NCI-H2081 treated with DMSO at 0.1 percent for 48 hours (cell line): ENCODE results near the gene DOCK6.

ENCODE experiments used
- DNase-seq: peaks from one replicate; lab custom pipeline; 2025; lab: John Stamatoyannopoulos, UW

The DOCK6 gene

DNA sequence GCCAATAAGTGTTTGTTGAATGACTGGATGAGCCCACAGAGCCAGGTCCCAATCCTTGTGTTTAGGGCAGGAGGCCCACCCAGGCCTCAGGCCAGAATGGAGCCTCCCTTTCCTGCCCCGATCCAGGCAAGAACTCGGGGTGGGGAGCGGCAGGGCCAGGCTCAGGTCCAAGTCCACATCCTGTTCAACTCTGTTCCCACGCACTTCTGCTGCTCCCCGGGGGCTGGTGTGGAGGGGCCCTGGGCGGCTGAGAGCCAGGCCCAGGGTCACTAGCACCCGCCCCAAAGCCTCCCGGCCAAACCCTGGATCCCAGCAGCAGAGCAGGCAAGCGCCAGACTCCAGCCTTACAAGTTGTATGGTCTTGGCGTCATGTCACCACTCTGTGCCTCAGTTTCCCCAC is 14.9 kb downstream of the DOCK6 start:
- no peak for DNase-seq

DNA sequence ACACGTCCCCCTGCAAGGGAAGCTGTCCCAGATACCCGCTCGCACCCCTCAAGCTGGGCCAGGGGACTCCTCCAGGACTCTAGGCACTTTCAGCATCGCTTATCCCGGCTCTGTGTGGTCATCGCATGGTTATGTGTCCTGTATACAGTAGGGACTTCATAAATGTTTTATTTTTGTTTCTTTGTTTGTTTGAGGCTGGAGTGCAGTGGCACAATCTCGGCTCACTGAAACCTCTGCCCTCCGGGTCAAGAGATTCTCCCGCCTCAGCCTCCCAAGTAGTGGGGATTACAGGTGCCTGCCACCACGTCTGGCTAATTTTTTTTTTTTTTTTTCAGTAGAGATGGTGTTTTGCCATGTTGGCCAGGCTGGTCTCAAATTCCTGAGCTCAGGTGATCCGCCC is 15.4 kb downstream of the DOCK6 start:
- DNase-seq = no peak

DNA sequence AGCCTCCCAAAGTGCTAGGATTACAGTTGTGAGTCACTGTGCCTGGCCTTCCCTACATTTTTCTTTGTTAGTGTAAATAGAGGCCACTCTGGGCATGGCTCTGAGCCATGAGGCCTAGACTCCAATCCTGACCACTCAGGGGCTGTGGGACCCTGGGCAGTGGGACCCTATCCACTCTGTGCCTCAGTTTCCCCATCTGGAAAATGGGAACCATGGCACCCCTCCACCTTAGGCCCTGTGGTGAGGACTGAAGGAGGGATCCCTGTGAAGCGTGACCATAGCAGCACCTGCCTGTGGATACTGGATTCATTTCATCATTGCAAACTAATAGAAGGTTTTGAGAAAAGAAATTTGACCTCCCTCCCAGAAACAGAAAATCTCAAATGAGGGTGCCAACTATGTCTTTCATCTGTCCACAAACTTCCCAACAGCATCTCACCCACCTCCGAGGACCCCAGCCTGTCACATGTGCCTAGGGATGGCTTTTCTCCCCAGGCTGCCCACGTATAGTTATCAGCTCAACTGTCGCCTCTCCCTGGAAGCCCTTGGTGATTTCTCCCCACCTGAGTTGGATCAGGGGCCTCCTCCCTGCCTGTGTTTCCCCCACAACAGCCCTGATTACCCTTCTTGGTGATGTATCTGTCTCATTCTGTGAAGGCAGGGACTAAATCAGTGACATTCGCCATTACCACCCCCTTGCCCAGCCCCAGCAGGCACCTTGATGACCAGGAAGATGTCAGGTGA is 17.3 kb downstream of the DOCK6 start:
- no peak for DNase-seq

DNA sequence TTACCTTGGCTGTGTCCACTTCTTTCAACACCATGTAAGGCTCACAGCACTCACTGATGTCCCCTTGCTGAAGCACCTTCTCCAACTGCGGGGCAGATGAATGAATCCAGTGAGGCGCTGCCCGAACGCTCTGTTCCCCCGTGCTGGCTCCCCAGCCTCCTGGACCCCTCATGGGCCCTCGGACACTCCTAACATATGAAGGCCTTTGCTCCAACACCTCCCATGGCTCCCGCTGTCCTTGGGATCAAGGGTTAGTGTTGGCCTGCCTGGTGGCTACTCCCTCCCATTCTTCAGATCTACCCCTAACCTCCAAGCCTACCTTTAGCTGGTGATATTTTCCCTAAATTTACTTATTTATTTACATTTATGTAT is 18.5 kb downstream of the DOCK6 start:
- DNase-seq = no peak

DNA sequence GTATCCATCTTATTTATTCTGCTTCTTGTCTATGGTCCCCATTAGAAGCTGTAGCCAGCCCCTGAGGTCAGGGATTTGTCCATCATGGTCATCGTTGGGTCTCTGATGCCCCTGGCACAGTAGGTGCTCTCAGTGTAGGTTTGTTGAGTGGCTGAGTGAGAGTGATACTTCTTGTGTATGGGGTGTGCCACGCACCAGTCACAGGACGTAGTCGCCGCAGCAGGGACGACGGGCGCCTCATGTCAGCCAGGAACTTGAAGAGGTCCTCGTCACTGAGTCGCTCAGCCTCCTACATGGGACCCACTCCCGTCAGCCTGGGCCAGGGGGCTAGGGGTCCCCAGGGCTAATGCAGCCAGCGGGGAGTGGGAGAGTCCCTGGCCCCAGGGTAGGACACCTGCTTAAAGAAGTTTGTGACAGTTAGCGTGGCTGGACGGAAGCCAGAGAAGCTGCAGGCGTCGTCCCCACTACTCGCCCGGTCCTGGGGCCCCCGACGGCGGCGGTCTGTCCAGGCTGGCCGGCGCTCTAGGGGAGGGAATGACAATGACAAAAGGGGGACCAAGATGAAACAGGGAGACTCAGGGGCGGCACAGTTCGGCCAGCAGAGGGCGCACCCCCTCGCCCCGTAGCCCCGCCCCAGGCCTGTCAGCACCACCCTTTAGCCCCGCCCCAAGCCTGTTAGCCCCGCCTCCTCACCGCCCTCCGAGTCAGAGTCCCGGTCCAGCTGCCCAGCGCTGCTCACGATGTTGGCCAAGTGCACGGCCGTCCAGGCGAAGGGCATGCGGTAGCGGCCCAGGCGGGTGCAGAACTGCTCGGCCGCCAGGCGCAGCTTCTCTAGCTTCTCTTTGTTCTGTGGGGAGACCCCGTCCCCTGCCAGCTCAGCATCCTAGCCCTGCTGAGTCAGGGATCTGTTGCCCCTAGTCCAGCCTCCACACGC is 19.2 kb downstream of the DOCK6 start:
- DNase-seq = no peak

DNA sequence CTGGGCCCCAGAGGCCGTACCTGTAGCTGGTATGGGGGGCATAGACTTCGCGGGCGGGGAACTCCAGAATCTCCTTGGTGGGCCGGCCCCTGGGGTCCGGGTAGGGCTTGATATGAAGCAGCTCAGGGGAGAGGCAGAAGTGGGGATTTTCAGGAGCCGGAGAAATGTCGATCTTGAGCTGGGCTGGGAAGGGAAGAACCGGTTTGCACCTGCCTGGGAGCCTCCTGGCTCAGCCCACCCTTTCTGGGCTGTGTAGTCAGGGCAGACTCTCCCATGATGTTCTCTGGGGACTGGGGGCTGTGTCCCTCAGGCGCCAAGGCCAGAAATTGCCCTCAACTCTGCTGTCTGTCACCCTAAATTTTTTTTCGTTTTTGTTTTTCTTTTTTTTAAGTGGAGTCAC is 20.3 kb downstream of the DOCK6 start:
- DNase-seq = no peak

DNA sequence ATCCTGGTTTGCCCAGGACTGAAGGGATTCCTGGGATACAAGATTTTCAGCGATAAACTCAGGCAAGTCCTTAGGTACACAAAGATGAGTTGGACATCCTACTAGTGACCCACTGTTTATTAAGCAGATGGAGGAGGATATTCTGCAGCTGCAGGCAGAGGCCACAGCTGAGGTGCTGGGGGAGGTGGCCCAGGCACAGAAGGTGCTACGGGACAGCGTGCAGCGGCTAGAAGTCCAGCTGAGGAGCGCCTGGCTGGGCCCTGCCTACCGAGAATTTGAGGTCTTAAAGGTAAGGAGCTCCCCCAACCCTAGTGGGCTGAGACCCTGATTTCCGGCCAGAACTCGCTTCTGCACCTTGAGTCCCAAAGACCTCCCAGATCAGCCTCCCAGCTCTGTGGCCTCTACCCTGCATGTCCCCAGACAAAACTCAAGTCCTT is 22.3 kb downstream of the DOCK6 start:
- no peak for DNase-seq

DNA sequence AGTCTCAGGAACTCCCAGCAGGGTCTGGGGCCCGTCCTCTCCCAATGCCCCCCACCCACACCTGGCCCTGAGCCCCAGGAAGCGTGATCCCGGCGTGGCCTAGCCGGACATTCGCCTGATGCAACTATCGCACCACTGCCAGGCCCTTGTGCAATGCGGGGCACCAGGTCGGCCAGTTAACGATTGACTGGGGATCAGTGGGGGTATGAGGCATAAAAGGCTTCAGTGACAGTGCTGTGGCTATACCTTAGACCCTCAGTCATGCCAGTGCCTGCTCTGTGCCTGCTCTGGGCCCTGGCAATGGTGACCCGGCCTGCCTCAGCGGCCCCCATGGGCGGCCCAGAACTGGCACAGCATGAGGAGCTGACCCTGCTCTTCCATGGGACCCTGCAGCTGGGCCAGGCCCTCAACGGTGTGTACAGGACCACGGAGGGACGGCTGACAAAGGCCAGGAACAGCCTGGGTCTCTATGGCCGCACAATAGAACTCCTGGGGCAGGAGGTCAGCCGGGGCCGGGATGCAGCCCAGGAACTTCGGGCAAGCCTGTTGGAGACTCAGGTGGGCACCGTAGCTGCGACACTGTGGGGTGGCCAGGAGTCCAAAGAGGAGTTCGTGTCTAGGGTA is 22.8 kb downstream of the DOCK6 start, which contains the start of gene ANGPTL8:
ANGPTL8 (plus strand) TSS at position 243 of the 624 bp plus-strand sequence; CDS start at position 262, 19 bp downstream.
- DNase-seq = no peak

DNA sequence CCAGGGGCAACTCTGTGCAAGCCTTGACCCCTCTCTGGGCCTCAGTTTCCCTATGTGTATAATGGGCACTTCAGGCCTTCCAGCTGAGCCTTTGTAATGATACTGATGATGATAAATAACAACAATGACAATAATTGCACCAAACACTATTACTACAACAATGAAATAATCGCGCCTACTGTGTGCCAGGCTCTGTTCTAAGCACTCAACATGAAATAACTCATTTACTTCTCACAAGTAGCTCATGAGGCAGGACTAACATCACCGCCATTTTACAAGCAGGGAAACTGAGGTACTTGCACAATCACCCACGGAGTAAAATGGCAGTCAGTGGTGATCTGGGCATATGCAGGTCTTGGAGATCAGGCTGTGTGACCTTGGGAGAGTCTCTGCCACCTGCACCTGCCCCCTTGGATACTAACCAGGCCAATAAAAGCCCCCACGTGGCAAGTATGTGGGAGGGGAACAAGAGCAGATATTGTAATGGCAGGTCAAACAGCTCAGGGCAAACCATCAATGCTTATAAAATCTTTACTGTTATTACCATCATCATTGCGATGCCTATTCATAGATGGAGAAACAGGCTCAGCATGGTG is 23.4 kb downstream of the DOCK6 start:
- DNase-seq = no peak

DNA sequence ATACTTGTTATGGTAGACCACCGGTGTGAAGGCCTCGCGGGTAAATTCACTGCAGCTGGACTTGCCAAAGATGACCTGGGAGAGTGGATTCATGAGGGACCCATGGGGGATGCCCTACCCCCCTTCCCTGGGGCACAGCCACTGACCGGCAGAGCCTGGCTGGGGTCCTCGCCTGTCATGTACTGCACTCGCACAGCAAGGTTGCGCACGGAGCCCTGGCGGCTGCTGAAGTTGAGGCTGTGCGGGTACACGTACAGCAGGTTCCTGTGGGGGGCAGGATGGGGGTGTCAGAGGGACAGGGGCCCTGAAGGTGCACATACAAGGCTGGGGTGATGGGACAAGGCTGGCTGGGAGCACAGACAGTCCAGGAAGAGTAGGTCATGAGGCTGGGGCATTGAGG is 24.3 kb downstream of the DOCK6 start:
- DNase-seq = no peak

DNA sequence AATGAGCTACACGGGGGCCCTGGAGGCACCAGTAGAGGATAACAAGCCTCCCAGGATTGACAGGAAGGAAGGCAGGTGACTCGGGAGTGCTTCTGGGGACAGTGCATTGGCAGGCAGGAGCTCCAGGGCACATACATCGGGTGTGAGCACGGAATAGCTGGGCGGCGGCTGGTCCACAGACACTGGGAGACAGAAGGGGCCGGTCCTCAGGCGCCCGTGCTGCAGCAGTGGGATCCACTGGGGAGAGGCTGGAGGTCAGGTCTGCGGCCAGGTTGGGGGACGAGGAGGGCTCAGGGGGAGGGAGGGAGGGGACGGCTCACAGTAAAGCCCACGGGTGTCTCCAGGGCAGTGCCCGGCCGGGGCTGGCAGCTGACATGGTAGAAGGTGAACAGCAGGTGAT is 25.0 kb downstream of the DOCK6 start:
- DNase-seq = no peak

DNA sequence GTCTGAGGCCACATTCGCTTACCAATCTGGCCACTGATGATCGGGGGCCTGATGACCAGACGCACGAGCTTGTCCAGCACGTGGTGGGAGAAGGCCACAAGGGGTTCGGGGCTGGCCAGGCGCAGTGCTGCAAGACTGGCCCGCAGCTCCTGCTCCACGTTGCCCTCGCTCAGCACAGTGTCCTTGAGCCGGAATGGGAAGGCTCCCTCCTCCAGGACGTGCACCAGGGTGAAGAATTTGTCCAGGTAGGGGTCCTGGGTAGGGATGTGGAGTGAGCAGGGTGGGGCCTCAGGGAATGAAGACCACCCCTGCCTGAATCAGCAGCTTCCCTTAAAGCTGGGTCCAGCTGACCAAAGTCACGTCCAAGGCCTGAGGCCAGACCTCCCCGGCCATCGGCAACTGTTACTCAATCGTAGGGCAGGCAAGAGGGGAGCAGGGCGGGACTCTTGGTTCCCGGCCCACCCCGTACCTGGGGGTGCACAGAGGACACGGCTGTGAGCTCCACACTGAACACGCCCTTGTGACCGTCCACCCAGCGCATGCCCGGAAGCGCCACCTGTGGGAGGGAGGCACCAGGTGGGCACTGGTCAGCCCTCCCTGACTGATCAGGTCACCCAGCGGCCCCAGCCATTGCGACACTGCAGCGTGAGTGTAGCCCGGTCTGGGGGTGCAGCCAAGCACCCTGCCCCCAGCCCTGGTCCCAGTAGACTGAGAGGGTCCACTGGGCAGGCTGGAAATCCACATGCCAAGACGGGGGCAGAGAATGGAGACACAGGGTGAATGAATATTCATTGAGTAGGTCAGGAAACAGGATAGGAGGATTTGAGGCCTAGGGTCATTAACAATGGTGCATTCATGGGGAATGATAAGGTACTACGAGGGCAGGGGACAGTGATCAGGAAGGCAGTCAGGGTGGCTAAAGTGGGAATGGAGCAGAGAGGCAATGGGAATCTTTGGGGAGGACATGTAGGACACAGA is 25.7 kb downstream of the DOCK6 start:
- DNase-seq = no peak

DNA sequence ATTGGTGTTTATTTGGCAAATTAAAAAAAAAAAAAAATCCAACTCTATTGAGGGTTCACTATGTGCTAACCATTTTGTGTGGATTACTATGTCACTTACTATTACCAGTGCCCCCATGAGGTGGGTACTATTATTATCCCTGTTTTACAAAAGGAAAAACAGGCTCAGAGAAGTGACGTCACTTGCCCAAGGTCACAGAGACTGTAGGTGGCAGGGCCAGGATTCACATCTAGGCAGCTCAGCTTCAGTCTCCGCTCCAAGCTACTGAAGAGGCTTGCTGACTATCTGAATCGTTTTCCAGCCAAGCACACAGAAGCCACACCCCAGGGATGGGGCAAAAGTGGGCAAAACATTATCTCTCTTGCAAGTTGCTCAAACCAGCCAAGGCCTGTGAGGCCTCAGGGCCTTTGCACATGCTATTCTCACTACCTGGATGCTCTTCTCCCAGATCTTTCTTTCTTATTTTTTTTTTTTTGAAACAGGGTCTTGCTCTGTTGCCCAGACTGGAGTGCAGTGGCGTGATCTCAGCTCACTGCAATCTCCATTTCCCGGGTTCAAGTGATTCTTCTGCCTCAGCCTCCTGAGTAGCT is 27.7 kb downstream of the DOCK6 start:
- no peak for DNase-seq

DNA sequence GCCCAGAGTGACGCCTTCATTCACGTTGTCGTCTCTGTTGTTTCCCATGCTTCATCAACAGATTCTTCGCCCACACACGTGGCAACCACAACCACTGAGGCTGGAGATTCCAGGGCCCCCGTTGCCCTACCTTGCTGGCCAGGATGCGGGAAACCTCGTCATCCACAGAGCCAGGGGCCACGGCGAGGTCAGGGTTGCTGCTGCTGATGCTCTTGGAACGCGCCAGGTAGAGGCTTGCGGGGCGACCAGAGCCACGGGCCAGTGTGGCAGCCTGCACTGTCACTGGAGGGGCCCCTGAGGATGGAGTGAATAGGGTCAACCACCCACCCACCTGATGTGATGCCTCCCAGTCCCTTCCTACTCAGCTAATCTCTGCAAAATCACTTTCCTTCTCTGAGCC is 29.3 kb downstream of the DOCK6 start:
- no peak for DNase-seq

DNA sequence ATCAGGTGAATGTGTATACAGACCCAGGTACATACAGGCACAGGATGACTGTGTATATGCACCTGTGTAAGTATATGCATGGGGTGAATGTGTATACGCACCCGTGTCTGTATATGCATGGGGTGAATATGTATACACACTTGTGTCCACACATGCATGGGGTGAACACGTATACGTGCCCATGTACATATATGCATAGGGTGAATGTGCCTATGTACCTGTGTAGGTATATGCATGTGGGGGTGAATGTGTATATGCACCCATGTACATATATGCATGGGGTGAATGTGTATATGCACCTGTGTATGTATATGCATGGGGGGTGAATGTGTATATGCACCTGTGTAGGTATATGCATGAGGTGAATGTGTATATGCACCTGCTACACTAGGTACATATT is 29.8 kb downstream of the DOCK6 start:
- no peak for DNase-seq

DNA sequence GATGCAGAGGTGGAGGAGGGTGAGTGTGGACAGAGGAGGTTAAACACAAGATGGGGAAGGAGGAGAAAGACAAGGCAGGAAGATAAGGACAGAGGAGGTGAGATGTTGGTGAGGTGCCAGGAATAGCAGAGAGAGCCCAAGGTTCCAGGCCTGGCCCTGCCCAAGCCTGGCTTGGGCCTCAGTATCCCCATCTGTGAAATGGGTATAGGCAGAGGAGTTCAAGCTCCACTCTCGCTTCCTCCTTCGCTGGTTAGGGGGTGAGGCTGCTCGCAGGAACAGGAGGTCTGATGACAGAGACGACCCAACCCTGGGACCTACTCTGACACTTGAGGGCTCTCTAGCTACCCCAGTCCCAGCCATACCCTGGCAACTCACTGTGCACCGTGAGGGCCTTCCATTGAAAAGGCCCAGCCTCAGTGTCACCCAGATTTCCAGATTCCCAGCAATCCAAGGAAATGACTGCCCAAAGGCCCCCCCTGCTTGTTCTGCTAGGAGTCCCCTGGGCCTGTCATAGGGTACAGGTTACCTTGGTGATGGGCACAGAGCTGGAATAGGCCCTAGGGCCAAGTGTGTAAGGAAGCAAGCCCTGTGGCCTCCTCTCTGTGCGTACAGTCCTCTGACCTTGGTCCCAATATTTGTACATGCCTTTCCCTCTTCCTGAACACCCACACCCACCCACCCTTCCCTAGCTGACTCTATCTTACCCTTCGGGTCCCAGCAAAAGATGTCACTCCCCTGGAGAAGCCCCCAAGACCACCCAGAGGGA is 31.5 kb downstream of the DOCK6 start:
- no peak for DNase-seq

DNA sequence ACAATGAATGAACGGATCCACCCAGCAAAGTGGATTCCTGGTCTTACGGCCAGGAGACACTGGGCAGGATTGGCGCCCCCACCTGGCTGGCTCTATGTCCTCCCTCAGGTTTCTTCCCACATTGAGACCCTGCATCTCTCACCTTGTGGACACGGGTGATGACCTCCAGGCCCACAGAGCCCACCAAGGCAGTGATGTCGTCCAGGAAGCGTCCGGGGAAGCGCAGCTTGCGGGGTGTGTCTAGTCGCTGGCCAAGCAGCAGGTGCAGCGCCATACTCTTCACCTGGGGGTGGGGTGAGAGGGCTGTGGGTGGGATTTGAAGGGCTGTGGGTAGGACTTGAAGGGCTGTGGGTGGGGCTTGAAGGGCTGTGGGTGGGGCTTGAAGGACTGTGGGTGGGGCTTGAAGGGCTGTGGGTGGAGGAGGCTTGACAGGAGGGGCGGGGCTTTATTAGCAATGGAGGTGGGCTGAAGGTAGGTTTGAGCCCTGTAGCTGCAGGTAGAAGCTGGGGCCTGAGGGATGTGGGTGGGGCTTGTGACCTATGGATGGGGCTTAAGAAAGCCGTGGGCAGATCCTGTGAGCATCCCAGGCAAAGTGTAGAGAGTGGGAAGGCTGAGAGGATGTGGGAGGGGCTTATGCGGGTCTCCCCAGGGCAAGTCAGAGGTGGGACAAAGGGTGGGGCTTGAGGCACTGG is 35.0 kb downstream of the DOCK6 start:
- DNase-seq = no peak

DNA sequence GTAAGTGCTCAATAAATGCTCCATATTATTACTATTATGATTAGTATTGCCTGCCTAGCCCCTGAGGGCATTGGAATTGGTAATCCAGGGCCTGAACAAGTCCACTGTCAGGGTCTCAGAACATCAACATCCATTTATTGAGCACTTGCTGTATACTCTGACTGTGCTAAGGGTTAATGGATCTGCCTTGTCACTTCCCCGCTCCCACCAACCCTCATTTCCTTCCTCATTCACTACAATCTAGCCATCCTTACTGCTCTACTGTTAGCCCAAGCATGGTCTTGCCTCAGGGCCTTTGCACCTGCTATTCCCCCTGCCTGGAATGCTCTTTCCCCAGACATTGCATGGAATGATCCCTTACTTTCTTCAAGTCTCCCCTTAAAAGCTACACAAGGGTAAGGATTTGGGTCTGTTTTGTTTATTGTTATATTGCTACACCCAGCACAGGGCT is 35.6 kb downstream of the DOCK6 start:
- no peak for DNase-seq

DNA sequence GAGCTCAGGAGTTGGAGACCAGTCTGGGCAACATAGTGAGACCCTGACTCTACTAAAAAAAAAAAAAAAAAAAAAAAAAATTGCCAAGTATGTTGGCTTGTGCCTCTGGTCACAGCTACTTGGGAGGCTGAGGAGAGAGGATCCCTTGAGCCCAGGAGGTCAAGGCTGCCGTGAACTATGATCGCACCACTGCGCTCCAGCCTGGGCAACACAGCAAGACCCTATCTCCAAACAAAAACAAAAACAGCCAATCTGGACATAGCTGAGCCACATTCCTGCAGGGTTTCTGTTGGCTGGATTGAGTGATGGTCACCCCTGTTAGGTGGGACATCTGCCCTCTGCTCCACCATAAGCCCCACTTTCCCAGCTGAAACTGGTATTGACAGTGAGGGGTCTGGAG is 36.5 kb downstream of the DOCK6 start:
- no peak for DNase-seq
